ENCODE measurements around the gene BID. TPM values are rescaled to one million over a fixed set of nuclear protein-coding genes. Genes with fewer than 3 reads are reported as not detected.

Gene BID
- total RNA-seq, 1 experiment from 2014 or later = 32.5 TPM

DNA sequence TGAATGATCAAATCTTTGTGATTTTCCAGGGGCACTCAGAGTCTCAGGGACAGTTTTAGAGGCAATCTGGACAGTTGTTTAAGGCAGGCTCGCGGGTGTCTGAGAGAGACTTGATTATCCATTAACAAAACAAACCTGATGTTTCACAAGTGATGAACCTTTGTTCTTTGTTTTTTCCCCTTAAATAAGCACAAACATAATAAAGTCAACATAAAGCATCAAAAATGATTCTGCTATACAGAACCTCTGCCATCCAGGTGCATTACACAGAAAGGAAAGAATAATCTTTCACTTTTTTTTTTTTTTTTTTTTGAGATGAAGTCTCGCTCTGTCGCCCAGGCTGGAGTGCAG, 13.2 kb downstream of the BID start:
- DNase-seq (ENCODE audit: low spot score) = no peak
- no peaks in the 10 kb centered on the region for H3K36me3 Mint-ChIP-seq
- TF ChIP-seq, protein P1, sequence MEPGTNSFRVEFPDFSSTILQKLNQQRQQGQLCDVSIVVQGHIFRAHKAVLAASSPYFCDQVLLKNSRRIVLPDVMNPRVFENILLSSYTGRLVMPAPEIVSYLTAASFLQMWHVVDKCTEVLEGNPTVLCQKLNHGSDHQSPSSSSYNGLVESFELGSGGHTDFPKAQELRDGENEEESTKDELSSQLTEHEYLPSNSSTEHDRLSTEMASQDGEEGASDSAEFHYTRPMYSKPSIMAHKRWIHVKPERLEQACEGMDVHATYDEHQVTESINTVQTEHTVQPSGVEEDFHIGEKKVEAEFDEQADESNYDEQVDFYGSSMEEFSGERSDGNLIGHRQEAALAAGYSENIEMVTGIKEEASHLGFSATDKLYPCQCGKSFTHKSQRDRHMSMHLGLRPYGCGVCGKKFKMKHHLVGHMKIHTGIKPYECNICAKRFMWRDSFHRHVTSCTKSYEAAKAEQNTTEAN (CRISPR knock-in tag; IDR thresholded peaks at IDR 0.05) = no peak
- no peak for TF ChIP-seq ZNF416 (CRISPR knock-in tag; IDR thresholded peaks at IDR 0.05)
- TF ChIP-seq, protein P2, sequence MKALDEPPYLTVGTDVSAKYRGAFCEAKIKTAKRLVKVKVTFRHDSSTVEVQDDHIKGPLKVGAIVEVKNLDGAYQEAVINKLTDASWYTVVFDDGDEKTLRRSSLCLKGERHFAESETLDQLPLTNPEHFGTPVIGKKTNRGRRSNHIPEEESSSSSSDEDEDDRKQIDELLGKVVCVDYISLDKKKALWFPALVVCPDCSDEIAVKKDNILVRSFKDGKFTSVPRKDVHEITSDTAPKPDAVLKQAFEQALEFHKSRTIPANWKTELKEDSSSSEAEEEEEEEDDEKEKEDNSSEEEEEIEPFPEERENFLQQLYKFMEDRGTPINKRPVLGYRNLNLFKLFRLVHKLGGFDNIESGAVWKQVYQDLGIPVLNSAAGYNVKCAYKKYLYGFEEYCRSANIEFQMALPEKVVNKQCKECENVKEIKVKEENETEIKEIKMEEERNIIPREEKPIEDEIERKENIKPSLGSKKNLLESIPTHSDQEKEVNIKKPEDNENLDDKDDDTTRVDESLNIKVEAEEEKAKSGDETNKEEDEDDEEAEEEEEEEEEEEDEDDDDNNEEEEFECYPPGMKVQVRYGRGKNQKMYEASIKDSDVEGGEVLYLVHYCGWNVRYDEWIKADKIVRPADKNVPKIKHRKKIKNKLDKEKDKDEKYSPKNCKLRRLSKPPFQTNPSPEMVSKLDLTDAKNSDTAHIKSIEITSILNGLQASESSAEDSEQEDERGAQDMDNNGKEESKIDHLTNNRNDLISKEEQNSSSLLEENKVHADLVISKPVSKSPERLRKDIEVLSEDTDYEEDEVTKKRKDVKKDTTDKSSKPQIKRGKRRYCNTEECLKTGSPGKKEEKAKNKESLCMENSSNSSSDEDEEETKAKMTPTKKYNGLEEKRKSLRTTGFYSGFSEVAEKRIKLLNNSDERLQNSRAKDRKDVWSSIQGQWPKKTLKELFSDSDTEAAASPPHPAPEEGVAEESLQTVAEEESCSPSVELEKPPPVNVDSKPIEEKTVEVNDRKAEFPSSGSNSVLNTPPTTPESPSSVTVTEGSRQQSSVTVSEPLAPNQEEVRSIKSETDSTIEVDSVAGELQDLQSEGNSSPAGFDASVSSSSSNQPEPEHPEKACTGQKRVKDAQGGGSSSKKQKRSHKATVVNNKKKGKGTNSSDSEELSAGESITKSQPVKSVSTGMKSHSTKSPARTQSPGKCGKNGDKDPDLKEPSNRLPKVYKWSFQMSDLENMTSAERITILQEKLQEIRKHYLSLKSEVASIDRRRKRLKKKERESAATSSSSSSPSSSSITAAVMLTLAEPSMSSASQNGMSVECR (CRISPR knock-in tag; IDR thresholded peaks at IDR 0.05; ENCODE audit: borderline replicate concordance) = no peak
- TF ChIP-seq ZNF396 (CRISPR knock-in tag; IDR thresholded peaks at IDR 0.05; ENCODE audit: borderline replicate concordance) = no peak
- TF ChIP-seq, protein P3, sequence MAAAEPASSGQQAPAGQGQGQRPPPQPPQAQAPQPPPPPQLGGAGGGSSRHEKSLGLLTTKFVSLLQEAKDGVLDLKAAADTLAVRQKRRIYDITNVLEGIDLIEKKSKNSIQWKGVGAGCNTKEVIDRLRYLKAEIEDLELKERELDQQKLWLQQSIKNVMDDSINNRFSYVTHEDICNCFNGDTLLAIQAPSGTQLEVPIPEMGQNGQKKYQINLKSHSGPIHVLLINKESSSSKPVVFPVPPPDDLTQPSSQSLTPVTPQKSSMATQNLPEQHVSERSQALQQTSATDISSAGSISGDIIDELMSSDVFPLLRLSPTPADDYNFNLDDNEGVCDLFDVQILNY (CRISPR knock-in tag; IDR thresholded peaks at IDR 0.05) = no peak
- TF ChIP-seq NFE2L1 (CRISPR knock-in tag; IDR thresholded peaks at IDR 0.05) = no peak
- TF ChIP-seq, protein P4, sequence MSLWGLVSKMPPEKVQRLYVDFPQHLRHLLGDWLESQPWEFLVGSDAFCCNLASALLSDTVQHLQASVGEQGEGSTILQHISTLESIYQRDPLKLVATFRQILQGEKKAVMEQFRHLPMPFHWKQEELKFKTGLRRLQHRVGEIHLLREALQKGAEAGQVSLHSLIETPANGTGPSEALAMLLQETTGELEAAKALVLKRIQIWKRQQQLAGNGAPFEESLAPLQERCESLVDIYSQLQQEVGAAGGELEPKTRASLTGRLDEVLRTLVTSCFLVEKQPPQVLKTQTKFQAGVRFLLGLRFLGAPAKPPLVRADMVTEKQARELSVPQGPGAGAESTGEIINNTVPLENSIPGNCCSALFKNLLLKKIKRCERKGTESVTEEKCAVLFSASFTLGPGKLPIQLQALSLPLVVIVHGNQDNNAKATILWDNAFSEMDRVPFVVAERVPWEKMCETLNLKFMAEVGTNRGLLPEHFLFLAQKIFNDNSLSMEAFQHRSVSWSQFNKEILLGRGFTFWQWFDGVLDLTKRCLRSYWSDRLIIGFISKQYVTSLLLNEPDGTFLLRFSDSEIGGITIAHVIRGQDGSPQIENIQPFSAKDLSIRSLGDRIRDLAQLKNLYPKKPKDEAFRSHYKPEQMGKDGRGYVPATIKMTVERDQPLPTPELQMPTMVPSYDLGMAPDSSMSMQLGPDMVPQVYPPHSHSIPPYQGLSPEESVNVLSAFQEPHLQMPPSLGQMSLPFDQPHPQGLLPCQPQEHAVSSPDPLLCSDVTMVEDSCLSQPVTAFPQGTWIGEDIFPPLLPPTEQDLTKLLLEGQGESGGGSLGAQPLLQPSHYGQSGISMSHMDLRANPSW (CRISPR knock-in tag; conservative IDR thresholded peaks at IDR 0.05; ENCODE audit: low read depth) = no peak
- TF ChIP-seq, protein P5, sequence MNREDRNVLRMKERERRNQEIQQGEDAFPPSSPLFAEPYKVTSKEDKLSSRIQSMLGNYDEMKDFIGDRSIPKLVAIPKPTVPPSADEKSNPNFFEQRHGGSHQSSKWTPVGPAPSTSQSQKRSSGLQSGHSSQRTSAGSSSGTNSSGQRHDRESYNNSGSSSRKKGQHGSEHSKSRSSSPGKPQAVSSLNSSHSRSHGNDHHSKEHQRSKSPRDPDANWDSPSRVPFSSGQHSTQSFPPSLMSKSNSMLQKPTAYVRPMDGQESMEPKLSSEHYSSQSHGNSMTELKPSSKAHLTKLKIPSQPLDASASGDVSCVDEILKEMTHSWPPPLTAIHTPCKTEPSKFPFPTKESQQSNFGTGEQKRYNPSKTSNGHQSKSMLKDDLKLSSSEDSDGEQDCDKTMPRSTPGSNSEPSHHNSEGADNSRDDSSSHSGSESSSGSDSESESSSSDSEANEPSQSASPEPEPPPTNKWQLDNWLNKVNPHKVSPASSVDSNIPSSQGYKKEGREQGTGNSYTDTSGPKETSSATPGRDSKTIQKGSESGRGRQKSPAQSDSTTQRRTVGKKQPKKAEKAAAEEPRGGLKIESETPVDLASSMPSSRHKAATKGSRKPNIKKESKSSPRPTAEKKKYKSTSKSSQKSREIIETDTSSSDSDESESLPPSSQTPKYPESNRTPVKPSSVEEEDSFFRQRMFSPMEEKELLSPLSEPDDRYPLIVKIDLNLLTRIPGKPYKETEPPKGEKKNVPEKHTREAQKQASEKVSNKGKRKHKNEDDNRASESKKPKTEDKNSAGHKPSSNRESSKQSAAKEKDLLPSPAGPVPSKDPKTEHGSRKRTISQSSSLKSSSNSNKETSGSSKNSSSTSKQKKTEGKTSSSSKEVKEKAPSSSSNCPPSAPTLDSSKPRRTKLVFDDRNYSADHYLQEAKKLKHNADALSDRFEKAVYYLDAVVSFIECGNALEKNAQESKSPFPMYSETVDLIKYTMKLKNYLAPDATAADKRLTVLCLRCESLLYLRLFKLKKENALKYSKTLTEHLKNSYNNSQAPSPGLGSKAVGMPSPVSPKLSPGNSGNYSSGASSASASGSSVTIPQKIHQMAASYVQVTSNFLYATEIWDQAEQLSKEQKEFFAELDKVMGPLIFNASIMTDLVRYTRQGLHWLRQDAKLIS (CRISPR knock-in tag; IDR thresholded peaks at IDR 0.05; ENCODE audit: borderline replicate concordance) = no peak
- TF ChIP-seq NR1H2 (CRISPR knock-in tag; IDR thresholded peaks at IDR 0.05) = no peak
- no peak for TF ChIP-seq ESRRA (CRISPR knock-in tag; IDR thresholded peaks at IDR 0.05; ENCODE audit: borderline replicate concordance)
- TF ChIP-seq, protein P6, sequence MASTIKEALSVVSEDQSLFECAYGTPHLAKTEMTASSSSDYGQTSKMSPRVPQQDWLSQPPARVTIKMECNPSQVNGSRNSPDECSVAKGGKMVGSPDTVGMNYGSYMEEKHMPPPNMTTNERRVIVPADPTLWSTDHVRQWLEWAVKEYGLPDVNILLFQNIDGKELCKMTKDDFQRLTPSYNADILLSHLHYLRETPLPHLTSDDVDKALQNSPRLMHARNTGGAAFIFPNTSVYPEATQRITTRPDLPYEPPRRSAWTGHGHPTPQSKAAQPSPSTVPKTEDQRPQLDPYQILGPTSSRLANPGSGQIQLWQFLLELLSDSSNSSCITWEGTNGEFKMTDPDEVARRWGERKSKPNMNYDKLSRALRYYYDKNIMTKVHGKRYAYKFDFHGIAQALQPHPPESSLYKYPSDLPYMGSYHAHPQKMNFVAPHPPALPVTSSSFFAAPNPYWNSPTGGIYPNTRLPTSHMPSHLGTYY (CRISPR knock-in tag; IDR thresholded peaks at IDR 0.05) = no peak
- no peak for TF ChIP-seq NR2C2 (CRISPR knock-in tag; IDR thresholded peaks at IDR 0.05)
- TF ChIP-seq, protein P7, sequence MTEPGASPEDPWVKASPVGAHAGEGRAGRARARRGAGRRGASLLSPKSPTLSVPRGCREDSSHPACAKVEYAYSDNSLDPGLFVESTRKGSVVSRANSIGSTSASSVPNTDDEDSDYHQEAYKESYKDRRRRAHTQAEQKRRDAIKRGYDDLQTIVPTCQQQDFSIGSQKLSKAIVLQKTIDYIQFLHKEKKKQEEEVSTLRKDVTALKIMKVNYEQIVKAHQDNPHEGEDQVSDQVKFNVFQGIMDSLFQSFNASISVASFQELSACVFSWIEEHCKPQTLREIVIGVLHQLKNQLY (CRISPR knock-in tag; IDR thresholded peaks at IDR 0.05) = no peak
- no peak for TF ChIP-seq CBFB (CRISPR knock-in tag; IDR thresholded peaks at IDR 0.05; ENCODE audit: low read depth)
- TF ChIP-seq, protein P8, sequence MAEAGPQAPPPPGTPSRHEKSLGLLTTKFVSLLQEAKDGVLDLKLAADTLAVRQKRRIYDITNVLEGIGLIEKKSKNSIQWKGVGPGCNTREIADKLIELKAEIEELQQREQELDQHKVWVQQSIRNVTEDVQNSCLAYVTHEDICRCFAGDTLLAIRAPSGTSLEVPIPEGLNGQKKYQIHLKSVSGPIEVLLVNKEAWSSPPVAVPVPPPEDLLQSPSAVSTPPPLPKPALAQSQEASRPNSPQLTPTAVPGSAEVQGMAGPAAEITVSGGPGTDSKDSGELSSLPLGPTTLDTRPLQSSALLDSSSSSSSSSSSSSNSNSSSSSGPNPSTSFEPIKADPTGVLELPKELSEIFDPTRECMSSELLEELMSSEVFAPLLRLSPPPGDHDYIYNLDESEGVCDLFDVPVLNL (CRISPR knock-in tag; IDR thresholded peaks at IDR 0.05; ENCODE audit: borderline replicate concordance, low read depth) = no peak
- TF ChIP-seq ZNF219 (CRISPR knock-in tag; IDR thresholded peaks at IDR 0.05; ENCODE audit: borderline replicate concordance) = no peak
- ChIA-PET POLR2A (no interaction called here), CTCF (interaction anchor here (1.1 to 1.4 kb wide), 2 partner anchors 18 to 27 kb away, joined by 3 to 6 read pairs; no protein-coding TSS in a partner anchor)
- no peak for ATAC-seq
- H3K4me1 Mint-ChIP-seq = peaks cover 6% of the 10 kb centered on the region; the same call in 1 of the 2 replicates
- H3K27ac Mint-ChIP-seq = no peak overlapping the region
- no peaks in the 10 kb centered on the region for H3K9me3 Mint-ChIP-seq
- H3K27me3 Mint-ChIP-seq (ENCODE audit: low read depth) = no peaks in the 10 kb centered on the region; the same call in 1 of the 2 replicates
- H3K4me3 Mint-ChIP-seq = no peak overlapping the region

Data from WTC11 (cell line).